ENCODE results near the gene MTFP1.
"Not testable (repeated sequence)": the region's sequence is repeated elsewhere in the genome, so short reads cannot be mapped to it uniquely, and the experiment has no call there.

MTFP1 gene

DNA sequence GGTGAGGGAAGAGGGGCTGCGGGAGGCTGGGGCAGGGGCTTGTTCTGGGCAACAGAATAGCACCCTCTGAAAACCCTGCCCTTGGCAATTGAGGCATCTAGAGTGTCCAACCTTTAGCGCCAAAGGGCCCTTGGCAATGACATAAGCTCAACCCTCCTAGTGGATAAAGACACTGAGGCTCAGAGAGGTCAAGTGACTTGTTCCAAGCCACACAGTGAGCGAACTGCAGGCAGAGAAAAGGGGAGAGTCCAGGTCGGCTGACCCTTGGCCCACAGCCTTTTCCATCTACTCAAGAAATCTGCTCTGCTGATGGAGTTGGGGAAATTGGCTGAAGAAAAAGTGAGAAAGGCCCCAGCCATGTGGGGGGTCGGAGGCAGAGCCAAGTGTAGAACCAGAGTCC, 25.9 kb upstream of the MTFP1 start:
- DNase-seq = no peak
- in situ Hi-C loops (cut with MboI; ENCODE audit: low pct_unique_long_range_greater_than_20kb, low sequenced_read_pairs) = loop anchor here (25.0 kb wide), 1 partner anchor 287 kb away; no protein-coding TSS in a partner anchor

- in situ Hi-C loops (cut with MboI; ENCODE audit: low pct_unique_long_range_greater_than_20kb, low sequenced_read_pairs) = no loop called here
- DNase-seq = no peak
These were observed 25.4 kb upstream of the MTFP1 start for GRCh38 chr22:30400159-30400558.

DNA sequence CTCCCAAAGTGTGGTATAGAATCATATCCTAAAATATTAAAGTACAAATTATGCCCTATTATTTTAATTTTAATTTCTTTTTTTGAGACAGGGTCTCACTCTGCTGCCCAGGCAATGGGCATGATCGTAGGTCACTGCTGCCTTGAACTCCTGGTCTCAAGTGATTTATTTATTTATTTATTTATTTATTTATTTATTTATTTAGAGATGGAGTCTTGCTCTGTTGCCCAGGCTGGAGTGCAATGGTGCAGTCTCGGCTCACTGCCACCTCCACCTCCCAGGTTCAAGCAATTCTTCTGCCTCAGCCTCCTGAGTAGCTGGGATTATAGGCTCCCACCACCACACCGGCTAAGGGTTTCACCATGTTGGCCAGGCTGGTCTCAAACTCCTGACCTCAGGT, 24.5 kb upstream of the MTFP1 start:
- in situ Hi-C loops (cut with MboI; ENCODE audit: low pct_unique_long_range_greater_than_20kb, low sequenced_read_pairs); DNase-seq: not testable (repeated sequence)

- no peak for DNase-seq
- in situ Hi-C loops (cut with MboI; ENCODE audit: low pct_unique_long_range_greater_than_20kb, low sequenced_read_pairs) = no loop called here
These were observed 23.4 kb upstream of the MTFP1 start for GRCh38 chr22:30402028-30402765.

DNA sequence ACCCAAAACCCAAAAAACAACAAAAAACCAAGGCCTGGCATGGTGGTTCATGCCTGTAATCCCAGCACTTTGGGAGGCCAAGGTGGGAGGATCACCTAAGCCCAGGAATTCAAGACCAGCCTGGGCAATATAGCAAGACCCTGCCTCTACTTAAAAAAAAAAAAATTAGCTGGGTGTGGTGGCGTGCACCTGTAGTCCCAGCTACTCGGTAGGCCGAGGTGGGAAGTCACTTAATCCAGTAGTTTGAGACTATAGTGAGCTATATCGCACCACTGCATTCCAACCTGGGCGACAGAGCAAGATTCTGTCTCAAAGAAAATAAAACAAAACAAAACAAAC, 22.8 kb upstream of the MTFP1 start:
- in situ Hi-C loops (cut with MboI; ENCODE audit: low pct_unique_long_range_greater_than_20kb, low sequenced_read_pairs); DNase-seq: not testable (repeated sequence)

- in situ Hi-C loops (cut with MboI; ENCODE audit: low pct_unique_long_range_greater_than_20kb, low sequenced_read_pairs) = no loop called here
- DNase-seq = no peak
These were observed 21.3 kb upstream of the MTFP1 start for GRCh38 chr22:30404307-30404706.

- no peak for DNase-seq
- in situ Hi-C loops (cut with MboI; ENCODE audit: low pct_unique_long_range_greater_than_20kb, low sequenced_read_pairs) = no loop called here
These were observed 19.8 kb upstream of the MTFP1 start for GRCh38 chr22:30405731-30406130.

DNA sequence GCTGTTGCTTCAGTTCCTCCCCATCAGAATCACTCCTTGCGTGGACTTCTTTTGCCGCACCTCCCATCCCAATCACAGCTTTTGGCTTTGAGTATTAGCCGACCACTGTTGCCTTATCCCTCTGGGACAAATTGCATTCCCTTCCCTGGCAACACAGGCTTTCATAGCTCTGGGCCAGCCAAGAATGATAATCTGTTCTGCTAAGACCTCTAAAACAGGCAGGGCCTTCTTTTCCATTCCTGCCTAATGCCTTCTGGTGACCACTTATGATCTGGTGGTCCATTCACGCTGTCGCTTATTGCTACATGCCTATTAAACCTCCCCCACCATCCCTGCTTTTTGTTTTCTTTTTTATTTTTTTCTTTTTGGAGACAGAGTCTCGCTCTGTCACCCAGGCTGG, 19.2 kb upstream of the MTFP1 start:
- in situ Hi-C loops (cut with MboI; ENCODE audit: low pct_unique_long_range_greater_than_20kb, low sequenced_read_pairs) = no loop called here
- DNase-seq = no peak

DNA sequence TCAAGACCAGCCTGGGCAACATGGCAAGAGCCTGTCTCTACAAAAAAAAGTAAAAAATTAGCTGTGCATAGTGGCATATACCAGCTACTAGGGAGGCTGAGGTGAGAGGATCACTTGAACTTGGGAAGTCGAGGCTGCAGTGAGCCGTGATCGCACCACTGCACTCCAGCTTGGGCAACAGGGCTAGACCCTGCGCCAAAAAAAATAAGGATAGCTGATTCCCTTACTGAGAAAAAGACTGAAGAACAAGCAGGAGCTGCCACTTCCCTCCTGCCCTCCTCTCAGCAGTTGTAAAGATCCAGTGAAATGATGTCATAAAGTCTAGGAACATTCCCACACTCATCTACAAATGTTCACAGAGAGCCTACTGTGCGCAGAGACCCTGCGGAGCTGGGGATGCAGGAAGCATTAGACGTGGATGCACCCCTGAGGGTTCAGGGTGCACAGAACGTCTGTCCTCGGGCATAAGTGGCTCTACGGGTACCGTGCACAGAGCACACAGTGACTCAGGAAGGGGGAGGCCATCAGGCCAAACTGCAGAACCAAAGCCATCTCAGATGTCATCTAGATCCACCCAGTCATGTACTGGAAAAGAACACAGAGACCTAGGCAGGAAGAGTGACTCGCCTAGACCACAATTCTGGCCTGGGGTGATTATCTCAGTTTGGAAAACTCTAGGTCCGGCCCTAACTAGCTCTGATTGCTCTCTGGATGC, 17.0 kb upstream of the MTFP1 start:
- peak; percentile 19 for DNase-seq
- in situ Hi-C loops (cut with MboI; ENCODE audit: low pct_unique_long_range_greater_than_20kb, low sequenced_read_pairs) = no loop called here

- in situ Hi-C loops (cut with MboI; ENCODE audit: low pct_unique_long_range_greater_than_20kb, low sequenced_read_pairs) = no loop called here
- DNase-seq = no peak
These were observed 13.8 kb upstream of the MTFP1 start for GRCh38 chr22:30411780-30412179.

GRCh38 chr22:30413001-30413400, 12.6 kb upstream of the MTFP1 start:
- in situ Hi-C loops (cut with MboI; ENCODE audit: low pct_unique_long_range_greater_than_20kb, low sequenced_read_pairs) = no loop called here
- DNase-seq = no peak

DNA sequence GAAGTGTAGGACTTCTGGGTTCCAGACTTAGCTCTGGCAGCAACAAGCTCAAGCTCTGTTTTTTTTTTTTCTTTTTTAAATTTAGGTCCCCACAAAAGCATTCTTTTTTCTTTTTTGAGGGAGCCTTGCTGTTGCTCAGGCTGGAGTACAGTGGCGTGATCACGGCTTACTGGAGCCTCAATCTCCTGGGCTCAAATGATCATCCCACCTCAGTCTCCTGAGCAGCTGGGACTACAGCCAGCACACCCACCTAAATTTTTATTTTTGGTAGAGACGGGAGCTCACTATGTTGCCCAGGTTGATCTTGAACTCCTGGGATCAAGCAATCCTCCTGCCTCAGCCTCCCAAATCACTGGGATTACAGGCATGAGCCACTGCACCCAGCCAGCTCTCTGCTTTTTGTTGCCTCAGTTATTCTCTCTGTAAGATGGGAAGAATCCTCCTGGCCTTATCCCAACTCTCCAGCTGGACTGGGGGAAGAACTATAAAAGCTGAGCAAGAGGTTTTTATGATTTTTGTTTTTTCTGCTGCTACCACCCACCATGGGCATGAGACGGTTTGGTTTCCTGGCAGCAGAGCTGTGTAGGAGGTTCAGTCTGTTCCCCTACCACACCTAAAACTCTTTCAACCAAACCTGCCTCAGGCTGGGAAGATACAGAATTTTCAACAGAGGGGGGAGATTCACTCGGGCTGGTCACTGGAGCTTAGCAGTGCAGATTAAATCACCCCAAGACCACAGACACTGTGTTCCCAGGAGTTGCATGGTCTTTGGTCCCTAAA, 11.6 kb upstream of the MTFP1 start:
- no peak for DNase-seq
- in situ Hi-C loops (cut with MboI; ENCODE audit: low pct_unique_long_range_greater_than_20kb, low sequenced_read_pairs) = no loop called here

GRCh38 chr22:30414525-30415047, 11.0 kb upstream of the MTFP1 start:
- no peak for DNase-seq
- in situ Hi-C loops (cut with MboI; ENCODE audit: low pct_unique_long_range_greater_than_20kb, low sequenced_read_pairs) = no loop called here

- in situ Hi-C loops (cut with MboI; ENCODE audit: low pct_unique_long_range_greater_than_20kb, low sequenced_read_pairs) = no loop called here
- no peak for DNase-seq
These were observed 9.2 kb upstream of the MTFP1 start for GRCh38 chr22:30416403-30416802.

- no peak for DNase-seq
- in situ Hi-C loops (cut with MboI; ENCODE audit: low pct_unique_long_range_greater_than_20kb, low sequenced_read_pairs) = no loop called here
These were observed 8.7 kb upstream of the MTFP1 start for GRCh38 chr22:30416837-30417236.

DNA sequence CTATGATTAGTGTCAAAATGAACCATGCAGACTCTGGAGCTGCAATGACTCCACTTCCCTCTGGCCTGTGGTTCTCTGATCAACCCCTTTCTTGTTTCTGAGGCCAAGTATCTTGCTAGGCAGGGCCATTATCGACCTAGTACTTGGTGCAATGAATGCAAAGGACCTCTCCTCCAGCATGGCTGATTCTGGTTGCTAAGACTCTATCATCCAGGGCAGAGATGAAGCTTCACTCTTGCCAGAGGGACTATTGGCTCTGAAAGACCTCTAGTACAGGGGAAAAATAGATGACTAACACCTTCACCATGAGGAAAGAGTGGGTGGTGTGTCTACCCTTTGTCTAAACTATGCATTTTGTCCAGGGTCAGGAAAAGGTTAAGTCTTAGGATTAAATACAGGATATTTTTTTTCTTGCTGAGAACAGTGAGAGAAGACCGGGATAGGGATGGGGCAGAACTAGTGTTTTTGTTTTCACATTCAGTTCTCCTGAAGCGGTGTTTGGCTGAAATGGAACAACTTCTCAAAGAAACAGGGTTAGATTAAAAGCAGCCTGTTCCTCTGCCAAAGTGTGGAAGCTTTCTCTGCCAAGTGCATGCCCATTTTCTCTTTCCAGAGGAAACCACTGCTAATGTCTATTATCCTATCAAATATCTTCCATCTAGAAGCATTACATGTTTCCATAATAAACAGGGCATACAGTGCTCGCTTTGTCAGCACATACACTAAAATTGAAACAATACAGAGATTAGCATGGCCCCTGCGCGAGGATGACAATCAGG, 5.0 kb upstream of the MTFP1 start:
- in situ Hi-C loops (cut with MboI; ENCODE audit: low pct_unique_long_range_greater_than_20kb, low sequenced_read_pairs) = no loop called here

DNA sequence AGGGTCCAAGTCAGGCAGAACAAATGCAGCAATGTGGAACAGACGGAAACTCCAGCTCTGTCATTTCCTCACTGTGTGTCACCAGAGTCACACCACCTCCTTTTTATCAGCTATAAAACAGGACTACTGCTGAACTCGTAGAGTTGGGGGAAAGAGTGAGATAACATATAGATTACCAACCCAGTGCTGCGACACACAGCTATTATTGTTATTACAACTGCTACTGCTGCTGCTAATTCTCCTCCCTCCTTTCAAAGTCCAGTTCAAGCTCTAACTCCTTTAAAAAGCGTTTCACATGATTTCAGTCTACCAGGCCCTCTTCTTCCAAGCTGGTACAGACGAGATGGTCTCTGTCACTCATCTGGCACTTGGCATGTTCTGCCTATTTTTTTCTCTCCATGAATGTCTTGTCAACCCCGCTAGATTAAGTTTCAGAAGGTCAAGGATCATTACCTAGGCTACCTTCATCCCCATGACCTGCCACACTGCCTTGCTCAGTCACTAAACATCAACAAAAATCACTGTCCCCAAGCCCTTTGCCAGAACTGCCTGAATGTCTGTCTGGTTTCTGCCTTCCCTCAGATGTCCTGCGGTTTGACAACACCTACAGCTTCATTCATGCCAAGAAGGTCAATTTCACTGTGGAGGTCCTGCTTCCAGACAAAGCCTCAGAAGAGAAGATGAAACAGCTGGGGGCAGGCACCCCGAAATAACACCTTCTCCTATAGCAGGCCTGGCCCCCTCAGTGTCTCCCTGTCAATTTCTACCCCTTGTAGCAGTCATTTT, 3.7 kb upstream of the MTFP1 start:
- no peak for DNase-seq
- in situ Hi-C loops (cut with MboI; ENCODE audit: low pct_unique_long_range_greater_than_20kb, low sequenced_read_pairs) = no loop called here

More for the DNA sequence above, 5.0 kb upstream of the MTFP1 start:
- no peak for DNase-seq

GRCh38 chr22:30422481-30423300, 2.9 kb upstream of the MTFP1 start:
- in situ Hi-C loops (cut with MboI; ENCODE audit: low pct_unique_long_range_greater_than_20kb, low sequenced_read_pairs) = no loop called here
- DNase-seq = peak; percentile 18
